Endothelial cell of umbilical vein (primary cell): Measurements from ENCODE around the gene AGBL4. TPM values are rescaled to one million over a fixed set of nuclear protein-coding genes. Genes with fewer than 3 reads are reported as not detected.

ENCODE experiments used
- BruUV-seq: library from RNA; stranded (reverse); fragments of 400-500 nt; replicated peaks from 2 replicates; lab custom pipeline; 2021; lab: Mats Ljungman, UMichigan
- CTCF ChIA-PET: fragments of 300-600, 350-600 bp; sonication (Branson Sonifier 250); formaldehyde crosslinking; loops from one replicate; lab custom pipeline; 2021; ENCODE audit warnings: antibody characterized with exemption, inconsistent platforms; lab: Charles Lee
- POLR2A ChIA-PET: fragments of 300-600, 350-600 bp; sonication (Branson Sonifier 250); formaldehyde crosslinking; loops from one replicate; lab custom pipeline; 2021; ENCODE audit warnings: antibody characterized with exemption, inconsistent platforms; lab: Charles Lee
- DNase-seq: peaks from one replicate; pipeline ENCODE4 v3.0.0-alpha.2; 2011; ENCODE audit warnings: low read depth, low spot score
- FAIRE-seq: peaks from 2 replicates; lab custom pipeline; 2011; peaks lifted over from hg19 to GRCh38; lab: Jason Lieb, UNC
- H2AFZ ChIP-seq: 2 replicates; pipeline ENCODE4 v1.6.0; 2012; ENCODE audit warnings: low read depth, low read length, control low read depth, inconsistent platforms
- H3K27ac ChIP-seq: 2 replicates; pipeline ENCODE4 v1.5.1; 2011; ENCODE audit warnings: low read depth, mild to moderate bottlenecking, control low read depth, low read length, moderate library complexity; ENCODE audit not compliant: insufficient read depth
- H3K27me3 ChIP-seq, 2 experiments: 2 replicates each; pipeline versions ENCODE4 v1.6.0 to v1.6.1; 2011; ENCODE audit warnings: low read length in 2 of 2, mixed read lengths in 1 of 2; ENCODE audit not compliant: control insufficient read depth in 2 of 2, insufficient read depth in 2 of 2
- H3K36me3 ChIP-seq, 2 experiments: 2 replicates in 1 of 2; 3 replicates in 1 of 2; pipeline ENCODE4 v1.5.1; 2011; ENCODE audit warnings: low read length in 2 of 2, mild to moderate bottlenecking in 1 of 2, moderate library complexity in 1 of 2; ENCODE audit not compliant: control insufficient read depth in 2 of 2, insufficient read depth in 2 of 2; ENCODE audit errors: extremely low read depth in 1 of 2
- H3K4me1 ChIP-seq: 3 replicates; pipeline ENCODE4 v1.5.1; 2011; ENCODE audit warnings: mild to moderate bottlenecking, low read length; ENCODE audit not compliant: control insufficient read depth, insufficient read depth; ENCODE audit errors: extremely low read depth
- H3K4me2 ChIP-seq: 2 replicates; pipeline ENCODE4 v1.6.1; 2011; ENCODE audit warnings: low read length, control low read depth, mixed read lengths; ENCODE audit not compliant: insufficient read depth
- H3K4me3 ChIP-seq, 3 experiments: fragments of 200-600 bp in 1 of 3; sonication (generic), shearing (Covaris generic) in 1 of 3; replicated peaks in 1 of 3; 2 replicates each; pipeline ENCODE4 v1.5.1; 2011 to 2016; ENCODE audit warnings: control low read depth in 3 of 3, low read length in 3 of 3, mild to moderate bottlenecking in 2 of 3, inconsistent platforms in 1 of 3, low read depth in 1 of 3, moderate library complexity in 1 of 3; ENCODE audit not compliant: insufficient read depth in 1 of 3
- H3K79me2 ChIP-seq: 2 replicates; pipeline ENCODE4 v1.6.0; 2012; ENCODE audit warnings: low read length, inconsistent platforms; ENCODE audit not compliant: control insufficient read depth, insufficient read depth
- H3K9ac ChIP-seq: replicated peaks from 2 replicates; pipeline ENCODE3; 2011; ENCODE audit warnings: low read length, control low read depth; ENCODE audit not compliant: insufficient read depth; ENCODE audit errors: extremely low read depth
- H3K9me1 ChIP-seq: replicated peaks from 3 replicates; pipeline ENCODE4 v1.6.0; 2011; ENCODE audit warnings: mild to moderate bottlenecking, low read length; ENCODE audit not compliant: control insufficient read depth, insufficient read depth; ENCODE audit errors: extremely low read depth
- H3K9me3 ChIP-seq: replicated peaks from 2 replicates; pipeline ENCODE4 v1.5.1; 2012; ENCODE audit warnings: low read length, inconsistent platforms; ENCODE audit not compliant: control insufficient read depth, insufficient read depth
- H4K20me1 ChIP-seq: replicated peaks from 2 replicates; pipeline ENCODE3; 2011; ENCODE audit warnings: mild to moderate bottlenecking, low read length; ENCODE audit not compliant: control insufficient read depth, insufficient read depth; ENCODE audit errors: extremely low read depth
- CTCF ChIP-seq, 2 donors: IDR thresholded peaks; 1 replicate in 1 of 2; 2 replicates in 1 of 2; pipeline ENCODE4 v1.5.1; 2011; ENCODE audit warnings: low read length in 2 of 2, mild to moderate bottlenecking in 2 of 2, moderate library complexity in 2 of 2, control low read depth in 1 of 2, inconsistent platforms in 1 of 2, low read depth in 1 of 2; ENCODE audit not compliant: insufficient read depth in 1 of 2; ENCODE audit errors: extremely low read depth in 1 of 2
- EZH2 ChIP-seq: IDR thresholded peaks from 2 replicates; pipeline ENCODE4 v1.6.1; 2012; ENCODE audit warnings: borderline replicate concordance, low read depth, mild to moderate bottlenecking, moderate library complexity, low read length, inconsistent platforms; ENCODE audit not compliant: severe bottlenecking
- FOS ChIP-seq: IDR thresholded peaks from 2 replicates; pipeline ENCODE4 v1.6.1; 2011; ENCODE audit warnings: mild to moderate bottlenecking, low read length, moderate library complexity, borderline replicate concordance; ENCODE audit not compliant: insufficient read depth
- GATA2 ChIP-seq: IDR thresholded peaks from 2 replicates; pipeline ENCODE4 v1.7.0; 2011; ENCODE audit warnings: low read depth, mild to moderate bottlenecking, moderate library complexity, mixed read lengths, low read length; ENCODE audit not compliant: insufficient read length, insufficient read depth
- JUN ChIP-seq: IDR thresholded peaks from 2 replicates; pipeline ENCODE4 v1.6.1; 2011; ENCODE audit warnings: borderline replicate concordance, low read depth; ENCODE audit not compliant: insufficient read length, insufficient read depth
- MAX ChIP-seq: IDR thresholded peaks from 2 replicates; pipeline ENCODE4 v1.6.1; 2011; ENCODE audit not compliant: insufficient read depth, insufficient read length
- MYC ChIP-seq: IDR thresholded peaks from one replicate; pipeline ENCODE4 v1.6.1; 2011; ENCODE audit warnings: mild to moderate bottlenecking, low read depth, low read length
- POLR2A ChIP-seq: IDR thresholded peaks from 2 replicates; pipeline ENCODE4 v1.6.1; 2012; ENCODE audit warnings: low read depth, mild to moderate bottlenecking, control low read depth, low read length
- POLR2AphosphoS5 ChIP-seq: IDR thresholded peaks from 2 replicates; pipeline ENCODE4 v1.6.1; 2012; ENCODE audit warnings: low read depth, mild to moderate bottlenecking, control low read depth, low read length, moderate library complexity; ENCODE audit not compliant: insufficient read depth
- dilution Hi-C: fragments of 300-500 bp; cut with MboI; formaldehyde crosslinking; loops from one replicate; pipeline ENCODE4 v1.15.0; 2019; ENCODE audit warnings: low sequenced_read_pairs; ENCODE audit not compliant: extremely low pct_ligation_motif_present
- intact Hi-C: fragments of 100-400 bp; cut with micrococcal nuclease; formaldehyde crosslinking; loops from one replicate; pipeline ENCODE4 v1.10.0; 2022
- polyA plus RNA-seq, 4 experiments: library from polyadenylated mRNA; depleted of rRNA in 3 of 4; stranded (reverse) in 3 of 4; unstranded in 1 of 4; fragments of >200 nt; gene quantifications; 2 replicates each; pipeline versions ENCODE4 v1.2.1 to v1.2.3, GENCODE V29; 2011 to 2012; ENCODE audit warnings: missing spikeins in 1 of 4
- total RNA-seq: library from RNA; stranded (reverse); gene quantifications from 2 replicates; pipeline ENCODE4 v1.2.3, GENCODE V29; 2021

AGBL4 gene
- total and polyA plus RNA-seq, 2 donors (not counting 3 experiments of a cell fraction or from before 2014, with no cell fraction given) = not detected

GRCh38 chr1:48582408-48582807 lies 1441.3 kb downstream of the AGBL4 start:
- BruUV-seq = no TSS peak
- H3K27me3 ChIP-seq = no peaks in the 10 kb centered on the region
- no peak overlapping the region for H3K4me2 ChIP-seq
- no peaks in the 10 kb centered on the region for H3K4me1 ChIP-seq
- DNase-seq (no peak), FAIRE-seq (no peak)
- H3K4me3 ChIP-seq = no peak overlapping the region
- dilution Hi-C loops = no loop called here
- TF ChIP-seq MAX (no peak), POLR2AphosphoS5 (no peak), GATA2 (no peak)
- H3K79me2 ChIP-seq = no peaks in the 10 kb centered on the region
- H3K9me3 ChIP-seq = no peaks in the 10 kb centered on the region
- POLR2A ChIA-PET = no interaction called here
- intact Hi-C loops = no loop called here
- no peak overlapping the region for H2AFZ ChIP-seq
- CTCF ChIA-PET = no interaction called here
- no peak overlapping the region for H3K27ac ChIP-seq
- no peaks in the 10 kb centered on the region for H4K20me1 ChIP-seq
- H3K9ac ChIP-seq = no peak overlapping the region
- no peaks in the 10 kb centered on the region for H3K9me1 ChIP-seq
- no peaks in the 10 kb centered on the region for H3K36me3 ChIP-seq

GRCh38 chr1:48581270-48581669 lies 1442.5 kb downstream of the AGBL4 start:
- TF ChIP-seq JUN = no peak
- TF ChIP-seq MYC = no peak
- TF ChIP-seq POLR2AphosphoS5 = no peak
- no peak for TF ChIP-seq POLR2A
- TF ChIP-seq FOS = no peak
- TF ChIP-seq MAX = no peak
- TF ChIP-seq CTCF (IDR thresholded peaks at IDR 0.05; ENCODE audit: extremely low read depth in 1 of 2, insufficient read depth in 1 of 2, low read depth in 1 of 2, low read length in 2 of 2) = no peak
- TF ChIP-seq EZH2 = no peak
- TF ChIP-seq GATA2 = no peak
- Histone ChIP-seq H3K27ac (no peak overlapping the region), H4K20me1 (no peaks in the 10 kb centered on the region), H3K9ac (no peak overlapping the region), H3K27me3 (no peaks in the 10 kb centered on the region), H3K9me1 (no peaks in the 10 kb centered on the region), H3K4me3 (no peak overlapping the region), H2AFZ (no peak overlapping the region), H3K36me3 (no peaks in the 10 kb centered on the region), H3K4me1 (no peaks in the 10 kb centered on the region), H3K4me2 (no peak overlapping the region), H3K79me2 (no peaks in the 10 kb centered on the region), H3K9me3 (no peaks in the 10 kb centered on the region)
- intact Hi-C loops = no loop called here
- FAIRE-seq (no peak), DNase-seq (no peak)
- BruUV-seq = no TSS peak
- ChIA-PET CTCF (no interaction called here), POLR2A (no interaction called here)
- dilution Hi-C loops = no loop called here
